Mesothelial cell of epicardium (in vitro differentiated cells): ENCODE measurements around the gene CXCL8. TPM values are rescaled to one million over a fixed set of nuclear protein-coding genes. Genes with fewer than 3 reads are reported as not detected.

Experiments used
- DNase-seq, 2 experiments: peaks; one replicate each; pipeline ENCODE4 v3.0.0; 2021; ENCODE audit warnings: low spot score in 2 of 2; ENCODE audit not compliant: unreplicated experiment in 2 of 2
- H3K27ac Mint-ChIP-seq: 2 replicates; pipeline ENCODE4 v1.8.0; 2021; ENCODE audit warnings: mixed read lengths
- H3K27me3 Mint-ChIP-seq: 2 replicates; pipeline ENCODE4 v1.8.0; 2021; ENCODE audit warnings: low read depth, mixed read lengths
- H3K36me3 Mint-ChIP-seq: 2 replicates; pipeline ENCODE4 v1.8.0; 2021; ENCODE audit warnings: mixed read lengths
- H3K4me1 Mint-ChIP-seq: 2 replicates; pipeline ENCODE4 v1.8.0; 2021; ENCODE audit warnings: mixed read lengths
- H3K4me3 Mint-ChIP-seq: 2 replicates; pipeline ENCODE4 v1.8.0; 2021; ENCODE audit warnings: mild to moderate bottlenecking, moderate library complexity, mixed read lengths
- H3K9me3 Mint-ChIP-seq: 2 replicates; pipeline ENCODE4 v1.8.0; 2021; ENCODE audit warnings: mixed read lengths
- total RNA-seq: library from RNA; stranded (reverse); gene quantifications from 3 replicates; pipeline ENCODE4 v1.2.1, GENCODE V29; 2021
- TF ChIP-seq, protein P1 (sequence below): fragments of 200-600 bp; sonication (generic); IDR thresholded peaks from one replicate; pipeline ENCODE4 v1.5.0; 2021; ENCODE audit warnings: antibody characterized with exemption; ENCODE audit not compliant: unreplicated experiment

Gene CXCL8
- total RNA-seq, 1 donor from 2014 or later: 8.9 TPM

DNA sequence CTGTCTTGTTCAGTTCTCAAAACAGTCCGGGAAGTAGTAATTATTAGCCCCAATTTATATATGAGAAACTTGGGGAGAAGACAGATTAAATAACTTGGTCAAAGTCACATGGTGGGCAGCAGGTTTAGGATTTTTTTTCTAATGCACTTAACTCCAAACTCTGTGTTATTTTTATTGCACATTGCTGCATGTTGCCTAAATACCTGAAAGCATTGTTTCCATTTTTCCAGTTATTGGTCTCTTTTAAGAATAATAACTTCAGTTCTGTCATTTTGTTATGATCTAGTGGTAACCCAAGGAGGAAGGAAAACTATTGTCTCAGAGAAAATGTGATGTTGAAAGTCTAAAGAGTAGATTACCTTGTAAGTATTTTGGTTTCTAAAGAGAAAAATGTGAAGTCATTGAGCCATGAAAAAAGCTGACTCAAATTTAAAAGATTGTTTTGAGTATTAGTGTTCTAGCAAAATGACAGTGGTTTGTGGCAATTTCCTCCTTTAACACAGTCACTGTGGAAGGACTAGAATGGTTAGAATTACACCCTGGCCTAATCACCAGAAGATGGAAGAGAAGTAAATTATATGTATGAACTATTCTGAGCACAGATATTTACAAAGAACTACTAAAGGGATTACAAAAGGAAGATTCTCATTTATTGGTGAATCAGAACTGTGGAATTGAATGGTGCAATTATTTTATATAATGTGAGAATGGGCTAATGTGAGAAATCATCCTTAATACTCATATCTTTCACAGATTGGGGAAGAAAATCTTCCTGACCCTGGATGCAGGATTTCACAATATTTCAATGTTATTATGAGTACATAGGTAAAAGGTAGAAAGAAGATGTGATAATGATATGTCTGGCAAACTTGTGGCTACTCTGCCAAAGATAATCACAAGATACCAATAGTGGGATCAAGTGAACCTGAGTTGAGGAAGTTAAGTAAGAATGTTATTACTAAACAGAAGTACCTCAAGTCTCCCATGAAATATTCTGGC is 21.7 kb upstream of the CXCL8 start:
- Mint-ChIP-seq H3K27ac (no peak overlapping the region), H3K4me1 (no peaks in the 10 kb centered on the region), H3K36me3 (no peaks in the 10 kb centered on the region), H3K4me3 (no peak overlapping the region), H3K27me3 (no peaks in the 10 kb centered on the region), H3K9me3 (no peaks in the 10 kb centered on the region)
- TF ChIP-seq, protein P1, sequence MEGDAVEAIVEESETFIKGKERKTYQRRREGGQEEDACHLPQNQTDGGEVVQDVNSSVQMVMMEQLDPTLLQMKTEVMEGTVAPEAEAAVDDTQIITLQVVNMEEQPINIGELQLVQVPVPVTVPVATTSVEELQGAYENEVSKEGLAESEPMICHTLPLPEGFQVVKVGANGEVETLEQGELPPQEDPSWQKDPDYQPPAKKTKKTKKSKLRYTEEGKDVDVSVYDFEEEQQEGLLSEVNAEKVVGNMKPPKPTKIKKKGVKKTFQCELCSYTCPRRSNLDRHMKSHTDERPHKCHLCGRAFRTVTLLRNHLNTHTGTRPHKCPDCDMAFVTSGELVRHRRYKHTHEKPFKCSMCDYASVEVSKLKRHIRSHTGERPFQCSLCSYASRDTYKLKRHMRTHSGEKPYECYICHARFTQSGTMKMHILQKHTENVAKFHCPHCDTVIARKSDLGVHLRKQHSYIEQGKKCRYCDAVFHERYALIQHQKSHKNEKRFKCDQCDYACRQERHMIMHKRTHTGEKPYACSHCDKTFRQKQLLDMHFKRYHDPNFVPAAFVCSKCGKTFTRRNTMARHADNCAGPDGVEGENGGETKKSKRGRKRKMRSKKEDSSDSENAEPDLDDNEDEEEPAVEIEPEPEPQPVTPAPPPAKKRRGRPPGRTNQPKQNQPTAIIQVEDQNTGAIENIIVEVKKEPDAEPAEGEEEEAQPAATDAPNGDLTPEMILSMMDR: no peak
- no peak for DNase-seq

DNA sequence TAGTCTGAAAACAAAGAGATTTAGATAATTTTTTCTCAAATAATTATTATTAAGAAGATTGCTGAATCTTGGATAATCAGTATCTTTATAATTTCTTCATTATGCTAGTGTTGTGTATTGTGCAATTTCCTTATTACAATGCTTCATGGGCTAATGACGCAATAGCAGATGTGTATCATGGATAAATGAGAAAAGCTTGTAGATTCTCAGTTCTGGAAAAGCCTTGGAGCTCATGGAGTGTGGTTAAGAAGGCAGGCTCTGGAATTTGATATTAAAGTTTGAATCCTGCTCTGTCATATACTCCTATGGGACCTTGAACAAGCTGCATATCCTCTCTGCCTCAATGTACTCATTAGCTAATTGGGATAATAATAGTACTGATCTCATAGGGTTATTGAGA is 18.9 kb upstream of the CXCL8 start:
- Mint-ChIP-seq H3K9me3 (no peaks in the 10 kb centered on the region), H3K4me3 (no peak overlapping the region), H3K36me3 (no peaks in the 10 kb centered on the region), H3K27me3 (no peaks in the 10 kb centered on the region), H3K4me1 (no peaks in the 10 kb centered on the region), H3K27ac (no peak overlapping the region)
- no peak for DNase-seq
- TF ChIP-seq, protein P1: no peak

DNA sequence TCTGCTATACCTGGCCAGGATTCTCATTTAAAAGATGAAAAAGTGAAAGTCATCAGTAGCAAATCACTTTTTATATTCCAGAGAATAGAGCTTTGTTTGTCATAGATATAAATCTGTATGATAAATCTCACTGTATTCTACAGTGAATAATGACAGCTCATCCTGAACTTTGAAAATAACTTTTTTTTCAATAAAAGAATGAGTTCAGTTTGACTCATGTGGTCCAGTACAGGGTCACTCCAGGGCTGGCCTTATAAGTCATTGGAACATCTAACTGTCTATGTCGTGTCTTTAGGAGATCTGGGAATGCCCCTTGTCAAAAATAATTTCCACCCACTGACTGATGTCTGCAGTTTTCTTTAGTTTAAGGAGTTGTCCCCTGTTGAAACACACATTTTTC is 18.5 kb upstream of the CXCL8 start:
- H3K9me3 Mint-ChIP-seq: no peaks in the 10 kb centered on the region
- TF ChIP-seq, protein P1: no peak
- no peaks in the 10 kb centered on the region for H3K36me3 Mint-ChIP-seq
- no peak overlapping the region for H3K27ac Mint-ChIP-seq
- H3K4me3 Mint-ChIP-seq: no peak overlapping the region
- H3K27me3 Mint-ChIP-seq: no peaks in the 10 kb centered on the region
- no peaks in the 10 kb centered on the region for H3K4me1 Mint-ChIP-seq
- DNase-seq: no peak

DNA sequence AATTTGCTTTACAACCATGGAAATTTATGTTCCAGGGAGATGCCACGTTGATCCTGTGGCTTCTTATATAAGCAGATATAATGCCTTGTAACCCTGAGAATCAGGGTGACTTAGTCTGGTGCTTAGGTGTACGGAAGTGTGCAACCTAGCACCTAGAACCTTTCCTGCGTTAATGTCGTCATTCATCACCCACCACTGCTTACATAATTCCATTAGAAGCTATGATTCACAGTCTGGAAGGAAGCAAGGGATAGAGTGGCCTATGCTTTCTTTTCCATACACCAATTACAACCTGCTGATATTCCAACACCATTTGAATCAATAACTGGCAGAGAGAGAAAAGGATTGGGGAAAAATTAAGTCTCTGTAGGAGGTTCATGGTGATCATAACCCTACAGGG is 17.3 kb upstream of the CXCL8 start:
- Mint-ChIP-seq H3K27me3 (no peaks in the 10 kb centered on the region), H3K9me3 (no peaks in the 10 kb centered on the region), H3K27ac (no peak overlapping the region), H3K36me3 (no peaks in the 10 kb centered on the region), H3K4me1 (no peaks in the 10 kb centered on the region), H3K4me3 (no peak overlapping the region)
- TF ChIP-seq, protein P1: no peak
- DNase-seq: no peak

DNA sequence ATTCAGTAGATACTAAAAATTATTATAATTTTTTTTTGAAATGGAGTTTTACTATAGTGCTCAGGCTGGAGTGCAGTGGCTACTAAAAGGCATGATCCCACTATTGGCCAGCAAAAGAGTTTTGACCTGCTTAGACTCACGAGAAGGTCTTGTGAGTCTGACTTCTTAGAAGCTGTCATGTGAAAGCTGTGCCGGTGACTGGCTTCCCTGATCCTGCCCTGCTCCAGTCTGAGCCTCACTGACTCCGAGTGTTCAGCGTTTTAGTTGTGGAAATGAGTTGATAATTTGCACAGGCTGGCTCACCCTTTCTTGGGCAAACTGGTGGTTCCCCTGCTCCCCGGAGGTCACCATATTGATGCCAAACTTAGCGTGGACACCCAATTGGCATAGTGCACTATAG is 16.4 kb upstream of the CXCL8 start:
- TF ChIP-seq, protein P1: no peak
- Mint-ChIP-seq H3K4me3 (no peak overlapping the region), H3K9me3 (no peaks in the 10 kb centered on the region), H3K4me1 (no peaks in the 10 kb centered on the region), H3K27ac (no peak overlapping the region), H3K36me3 (no peaks in the 10 kb centered on the region), H3K27me3 (no peaks in the 10 kb centered on the region)
- no peak for DNase-seq
